Body of pancreas (tissue), 4 donors: ENCODE data around the gene CORO6. TPM values are rescaled to one million over a fixed set of nuclear protein-coding genes. Genes with fewer than 3 reads are reported as not detected.
"Not testable (repeated sequence)": the region's sequence is repeated elsewhere in the genome, so short reads cannot be mapped to it uniquely, and the experiment has no call there.

Experiments
- ATAC-seq: fragments of 150-250 bp; one replicate; pipeline ENCODE4 v1.9.1; 2016
- DNase-seq, 4 donors: peaks; one replicate each; pipeline ENCODE4 v3.0.0-alpha.2; 2019
- H3K27ac ChIP-seq, 4 donors: fragments of 200-600 bp; sonication (generic); 1 replicate in 3 of 4; 2 replicates in 1 of 4; pipeline versions ENCODE4 v1.5.1 to v1.6.1; 2016 to 2019; ENCODE audit warnings: mild to moderate bottlenecking in 1 of 4, mixed read lengths in 1 of 4, moderate library complexity in 1 of 4
- H3K27me3 ChIP-seq, 2 donors: fragments of 200-600 bp; sonication (generic); one replicate each; pipeline ENCODE4 v1.6.0; 2016; ENCODE audit warnings: mild to moderate bottlenecking in 1 of 2
- H3K36me3 ChIP-seq, 2 donors: fragments of 200-600 bp; sonication (generic); replicated peaks in 1 of 2; 2 replicates each; pipeline ENCODE4 v1.5.1; 2016; ENCODE audit warnings: low read depth in 2 of 2; ENCODE audit not compliant: insufficient read depth in 1 of 2
- H3K4me1 ChIP-seq: fragments of 200-600 bp; sonication (generic); one replicate; pipeline ENCODE4 v1.6.0; 2016
- H3K4me3 ChIP-seq, 2 donors: fragments of 200-600 bp; sonication (generic); 1 replicate in 1 of 2; 2 replicates in 1 of 2; pipeline ENCODE4 v1.5.1; 2016 to 2019
- H3K9me3 ChIP-seq, 3 donors: fragments of 200-600 bp; sonication (generic); 1 replicate in 2 of 3; 2 replicates in 1 of 3; pipeline ENCODE4 v1.5.1; 2016
- CTCF ChIP-seq, 7 experiments: fragments of 450-650 bp in 4 of 7; fragments of 200-600 bp in 3 of 7; sonication (generic) in 3 of 7; IDR thresholded peaks; one replicate each; pipeline ENCODE4 v1.5.1; 2016 to 2019; ENCODE audit warnings: antibody characterized with exemption in 7 of 7
- POLR2A ChIP-seq, 3 donors: fragments of 450-650 bp; IDR thresholded peaks; one replicate each; pipeline ENCODE4 v1.6.1; 2016; ENCODE audit warnings: antibody characterized with exemption in 3 of 3, mild to moderate bottlenecking in 2 of 3
- WGBS, 2 donors: methylation state at CpG; one replicate each; pipeline ENCODE4 v1.1.5; 2017; 5-methylcytosine and 5-hydroxymethylcytosine counted together
- intact Hi-C: fragments of 100-400 bp; cut with DNase I; formaldehyde crosslinking; loops from one replicate; pipeline ENCODE4 v1.15.1; 2023
- total RNA-seq, 2 donors: library from RNA; depleted of rRNA; stranded (reverse); fragments of >200 nt; gene quantifications; one replicate each; pipeline ENCODE4 v1.1.0, GENCODE V29; 2016

Gene CORO6
- total RNA-seq, 2 donors from 2014 or later = 2.3 to 5.6 TPM

GRCh38 chr17:29653995-29654714 lies 31.4 kb upstream of the CORO6 start:
- ATAC-seq (no peak), DNase-seq (no peak)
- 57 to 76% methylated on average over 1 of the region's 1 CpG for WGBS, 2 donors
- intact Hi-C loops = no loop called here
- Histone ChIP-seq H3K36me3 (no peaks in the 10 kb centered on the region), H3K27ac (no peak overlapping the region), H3K4me1 (no peaks in the 10 kb centered on the region), H3K9me3 (no peaks in the 10 kb centered on the region), H3K27me3 (no peaks in the 10 kb centered on the region), H3K4me3 (no peak overlapping the region)
- TF ChIP-seq POLR2A (IDR thresholded peaks at IDR 0.05) (no peak), CTCF (IDR thresholded peaks at IDR 0.05) (no peak)

GRCh38 chr17:29652976-29653375 lies 30.3 kb upstream of the CORO6 start:
- no peak for ATAC-seq
- Histone ChIP-seq H3K36me3 (no peaks in the 10 kb centered on the region), H3K4me1 (no peaks in the 10 kb centered on the region), H3K4me3 (no peak overlapping the region), H3K9me3 (no peaks in the 10 kb centered on the region), H3K27ac (no peak overlapping the region), H3K27me3 (no peaks in the 10 kb centered on the region)
- TF ChIP-seq CTCF (IDR thresholded peaks at IDR 0.05) = no peak
- TF ChIP-seq POLR2A (IDR thresholded peaks at IDR 0.05) = no peak
- DNase-seq = no peak
- intact Hi-C loops = no loop called here

- H3K27me3 ChIP-seq, H3K27ac ChIP-seq, intact Hi-C loops, DNase-seq, H3K4me3 ChIP-seq, H3K9me3 ChIP-seq, H3K36me3 ChIP-seq, H3K4me1 ChIP-seq, ATAC-seq: not testable (repeated sequence)
- WGBS, 2 donors = 92 to 95% methylated on average over 6 to 7 of the region's 7 CpGs
Observed at GRCh38 chr17:29651913-29652312, 29.2 kb upstream of the CORO6 start.

- intact Hi-C loops = no loop called here
- no peak for TF ChIP-seq POLR2A (IDR thresholded peaks at IDR 0.05)
- TF ChIP-seq CTCF (IDR thresholded peaks at IDR 0.05) = no peak
Observed at GRCh38 chr17:29650396-29650795, 27.7 kb upstream of the CORO6 start.

GRCh38 chr17:29649359-29649758 lies 26.6 kb upstream of the CORO6 start:
- intact Hi-C loops = no loop called here
- no peak overlapping the region for H3K4me3 ChIP-seq
- no peak for DNase-seq
- H3K36me3 ChIP-seq = peaks cover 0 to 2% of the 10 kb centered on the region in 2 donors
- no peaks in the 10 kb centered on the region for H3K9me3 ChIP-seq
- TF ChIP-seq POLR2A (IDR thresholded peaks at IDR 0.05) = no peak
- 86 to 97% methylated on average over 5 of the region's 5 CpGs for WGBS, 2 donors
- no peak overlapping the region for H3K27ac ChIP-seq
- ATAC-seq = no peak
- no peaks in the 10 kb centered on the region for H3K27me3 ChIP-seq
- no peaks in the 10 kb centered on the region for H3K4me1 ChIP-seq

More at GRCh38 chr17:29650396-29650795, 27.7 kb upstream of the CORO6 start:
- H3K4me3 ChIP-seq = no peak overlapping the region
- peaks cover 0 to 2% of the 10 kb centered on the region in 2 donors for H3K36me3 ChIP-seq
- H3K4me1 ChIP-seq = no peaks in the 10 kb centered on the region
- H3K9me3 ChIP-seq = no peaks in the 10 kb centered on the region
- no peak for DNase-seq
- H3K27ac ChIP-seq = no peak overlapping the region
- ATAC-seq = no peak
- H3K27me3 ChIP-seq = no peaks in the 10 kb centered on the region
- WGBS, 2 donors = 85 to 88% methylated on average over 4 of the region's 4 CpGs

- intact Hi-C loops = no loop called here
- H3K4me3 ChIP-seq = no peak overlapping the region
- no peak for ATAC-seq
- 93 to 99% methylated on average over 5 of the region's 5 CpGs for WGBS, 2 donors
- H3K4me1 ChIP-seq = no peaks in the 10 kb centered on the region
- no peaks in the 10 kb centered on the region for H3K27me3 ChIP-seq
- TF ChIP-seq CTCF (IDR thresholded peaks at IDR 0.05) (no peak), POLR2A (IDR thresholded peaks at IDR 0.05) (no peak)
- H3K36me3 ChIP-seq = peaks cover 0 to 2% of the 10 kb centered on the region in 2 donors
- no peak for DNase-seq
- no peak overlapping the region for H3K27ac ChIP-seq
- no peaks in the 10 kb centered on the region for H3K9me3 ChIP-seq
Observed at GRCh38 chr17:29648005-29648404, 25.3 kb upstream of the CORO6 start.
